ENCODE data around the gene NPL. TPM values are rescaled to one million over a fixed set of nuclear protein-coding genes. Genes with fewer than 3 reads are reported as not detected.

NPL gene
- total RNA-seq, 3 donors from 2014 or later: 8.1 to 12.5 (median 12.1) TPM

DNA sequence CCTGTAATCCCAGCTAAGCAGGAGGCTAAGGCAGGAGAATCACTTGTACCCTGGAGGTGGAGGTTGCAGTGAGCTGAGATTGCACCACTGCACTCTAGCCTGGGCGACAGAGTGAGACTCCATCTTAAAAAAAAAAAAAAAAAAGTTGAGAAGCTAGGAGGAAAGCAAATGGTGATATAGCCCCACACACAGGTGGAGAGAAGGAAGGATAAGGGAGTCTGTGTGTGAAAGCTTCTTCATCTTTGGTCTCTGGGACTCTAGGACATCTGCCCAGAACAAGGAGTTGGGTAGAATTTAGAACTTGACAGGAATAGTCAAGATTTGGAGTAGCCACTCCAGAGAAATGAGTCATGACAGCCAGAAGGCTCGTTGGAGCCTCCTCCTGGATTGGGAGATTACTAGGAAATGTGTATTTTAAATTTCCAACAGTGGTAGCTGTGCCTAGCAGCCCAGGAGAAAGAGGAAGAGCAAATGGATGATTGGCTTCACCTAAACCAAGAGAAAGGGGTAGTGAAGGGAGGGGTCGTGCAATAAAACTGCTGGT lies 19.9 kb downstream of the NPL start:
- ATAC-seq: no peak

DNA sequence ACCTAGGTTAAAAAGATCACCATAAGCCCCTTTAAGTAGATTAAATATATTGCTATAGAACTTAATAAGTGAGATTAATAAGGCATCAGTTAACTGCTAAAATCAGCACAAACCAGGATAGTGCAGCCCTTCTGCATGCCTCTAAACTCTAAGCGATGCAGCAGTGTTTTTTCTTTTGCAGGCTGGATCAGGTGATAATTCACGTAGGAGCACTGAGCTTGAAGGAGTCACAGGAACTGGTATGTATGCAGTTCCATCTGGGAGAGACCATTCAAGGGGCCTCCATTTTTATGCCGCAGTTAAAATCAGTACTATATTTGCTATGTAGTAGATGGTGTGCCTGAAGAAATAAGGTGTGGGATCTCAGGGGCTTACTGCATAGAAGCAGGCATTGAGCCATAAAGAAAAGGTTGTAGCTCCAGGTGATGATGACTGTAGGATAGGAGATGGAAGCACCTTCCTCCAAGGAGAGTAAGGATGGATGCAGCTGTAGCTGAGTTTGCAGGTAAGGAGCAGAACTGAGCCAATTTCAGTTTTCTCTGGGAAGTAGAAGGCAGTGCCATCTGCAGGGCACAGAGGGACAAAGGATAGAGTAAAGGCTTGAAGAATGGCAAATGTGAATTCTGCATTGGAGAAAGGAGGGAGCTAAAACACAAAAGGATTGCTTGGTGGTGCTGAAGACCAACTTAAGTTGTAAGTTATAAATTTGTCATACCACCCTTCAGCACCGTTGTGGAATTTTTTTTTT lies 22.6 kb downstream of the NPL start:
- no peak for DNase-seq
- no peaks in the 10 kb centered on the region for H3K9me3 ChIP-seq
- TF ChIP-seq, protein P1, sequence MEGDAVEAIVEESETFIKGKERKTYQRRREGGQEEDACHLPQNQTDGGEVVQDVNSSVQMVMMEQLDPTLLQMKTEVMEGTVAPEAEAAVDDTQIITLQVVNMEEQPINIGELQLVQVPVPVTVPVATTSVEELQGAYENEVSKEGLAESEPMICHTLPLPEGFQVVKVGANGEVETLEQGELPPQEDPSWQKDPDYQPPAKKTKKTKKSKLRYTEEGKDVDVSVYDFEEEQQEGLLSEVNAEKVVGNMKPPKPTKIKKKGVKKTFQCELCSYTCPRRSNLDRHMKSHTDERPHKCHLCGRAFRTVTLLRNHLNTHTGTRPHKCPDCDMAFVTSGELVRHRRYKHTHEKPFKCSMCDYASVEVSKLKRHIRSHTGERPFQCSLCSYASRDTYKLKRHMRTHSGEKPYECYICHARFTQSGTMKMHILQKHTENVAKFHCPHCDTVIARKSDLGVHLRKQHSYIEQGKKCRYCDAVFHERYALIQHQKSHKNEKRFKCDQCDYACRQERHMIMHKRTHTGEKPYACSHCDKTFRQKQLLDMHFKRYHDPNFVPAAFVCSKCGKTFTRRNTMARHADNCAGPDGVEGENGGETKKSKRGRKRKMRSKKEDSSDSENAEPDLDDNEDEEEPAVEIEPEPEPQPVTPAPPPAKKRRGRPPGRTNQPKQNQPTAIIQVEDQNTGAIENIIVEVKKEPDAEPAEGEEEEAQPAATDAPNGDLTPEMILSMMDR (IDR thresholded peaks at IDR 0.05): no peak

More for the DNA sequence above, 19.9 kb downstream of the NPL start:
- DNase-seq: no peak
- TF ChIP-seq, protein P1 (IDR thresholded peaks at IDR 0.05): no peak
- Histone ChIP-seq H3K4me3 (no peak overlapping the region), H3K36me3 (ENCODE audit: low read depth) (no peaks in the 10 kb centered on the region), H3K4me1 (ENCODE audit: low read depth) (no peaks in the 10 kb centered on the region), H3K9me3 (no peaks in the 10 kb centered on the region)
- intact Hi-C loops (cut with DNase I, micrococcal nuclease): no loop called here

DNA sequence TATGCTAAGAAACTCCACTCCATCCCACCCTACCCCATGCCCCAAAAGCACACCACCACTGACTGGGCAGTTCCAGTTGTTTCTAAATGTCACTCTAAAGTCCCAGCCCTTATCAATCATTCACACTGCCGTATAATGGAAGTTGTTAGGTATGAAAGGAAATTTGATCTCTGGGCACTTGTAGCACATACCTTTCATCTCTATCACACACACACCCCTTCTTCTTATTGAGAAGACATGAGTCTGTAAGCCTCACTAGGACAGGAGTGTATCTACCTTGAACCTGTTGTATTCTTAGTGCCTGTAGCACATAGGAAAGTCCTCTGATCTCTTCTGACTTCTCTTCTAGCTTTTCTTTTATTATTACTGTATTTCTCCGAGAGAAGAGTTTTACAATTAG lies 27.3 kb downstream of the NPL start:
- H3K4me3 ChIP-seq: no peak overlapping the region
- ATAC-seq (no peak), DNase-seq (no peak)
- H3K9me3 ChIP-seq: no peaks in the 10 kb centered on the region
- intact Hi-C loops (cut with DNase I, micrococcal nuclease): no loop called here
- H3K36me3 ChIP-seq (ENCODE audit: low read depth): no peaks in the 10 kb centered on the region
- no peaks in the 10 kb centered on the region for H3K4me1 ChIP-seq (ENCODE audit: low read depth)
- TF ChIP-seq, protein P1 (IDR thresholded peaks at IDR 0.05): no peak

More for the DNA sequence above, 22.6 kb downstream of the NPL start:
- ATAC-seq: no peak
- H3K4me1 ChIP-seq (ENCODE audit: low read depth): no peaks in the 10 kb centered on the region
- no peak overlapping the region for H3K4me3 ChIP-seq
- H3K36me3 ChIP-seq (ENCODE audit: low read depth): no peaks in the 10 kb centered on the region
- intact Hi-C loops (cut with DNase I, micrococcal nuclease): no loop called here

DNA sequence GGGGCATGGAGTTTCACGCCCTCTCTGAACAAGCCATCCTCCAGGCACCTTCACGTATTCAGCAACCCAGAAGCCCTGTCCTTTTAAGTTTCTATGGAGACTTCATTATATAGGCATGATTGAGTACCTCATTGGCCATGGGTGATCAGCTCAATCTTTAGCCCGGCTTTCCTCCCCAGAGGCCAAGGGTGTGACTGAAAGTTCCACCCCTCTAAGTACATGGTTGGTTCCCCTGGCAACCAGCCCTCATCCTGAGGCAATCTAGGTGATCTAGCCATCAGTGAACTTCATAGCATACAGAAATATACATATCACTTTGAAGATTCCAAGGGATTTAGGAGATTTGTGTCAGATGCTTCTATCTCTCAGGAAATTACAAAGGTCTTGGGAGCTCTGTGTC lies 28.2 kb downstream of the NPL start:
- Histone ChIP-seq H3K36me3 (ENCODE audit: low read depth) (no peaks in the 10 kb centered on the region), H3K9me3 (no peaks in the 10 kb centered on the region), H3K4me3 (no peak overlapping the region), H3K4me1 (ENCODE audit: low read depth) (no peaks in the 10 kb centered on the region)
- TF ChIP-seq, protein P1 (IDR thresholded peaks at IDR 0.05): no peak
- intact Hi-C loops (cut with DNase I, micrococcal nuclease): no loop called here
- no peak for ATAC-seq
- DNase-seq: no peak

DNA sequence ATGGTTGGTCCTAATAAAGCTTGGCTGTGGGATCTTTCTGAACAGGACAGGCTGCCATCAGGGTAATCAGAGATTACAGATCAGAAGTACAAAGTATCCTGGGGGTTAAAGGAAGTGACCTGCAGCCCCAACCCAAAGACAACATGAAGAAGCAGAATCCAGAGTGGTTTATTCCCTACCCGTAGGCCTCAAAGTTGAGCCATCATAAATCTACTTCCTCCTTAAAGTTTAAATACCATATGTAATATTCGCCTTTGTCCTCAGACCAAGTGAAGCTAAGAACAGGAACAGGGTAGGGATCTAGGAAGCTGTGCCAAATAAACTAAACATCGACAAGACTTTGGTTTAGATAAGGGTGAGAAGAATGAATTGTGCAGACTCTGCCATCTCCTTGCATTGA lies 33.6 kb downstream of the NPL start:
- Histone ChIP-seq H3K9me3 (no peaks in the 10 kb centered on the region), H3K4me1 (ENCODE audit: low read depth) (no peaks in the 10 kb centered on the region), H3K36me3 (ENCODE audit: low read depth) (no peaks in the 10 kb centered on the region), H3K4me3 (no peak overlapping the region)
- DNase-seq: no peak
- intact Hi-C loops (cut with DNase I, micrococcal nuclease): no loop called here
- TF ChIP-seq, protein P1 (IDR thresholded peaks at IDR 0.05): no peak
- no peak for ATAC-seq

All from mucosa of descending colon (tissue), 3 donors.